Measurements from ENCODE around the gene JAML. TPM values are rescaled to one million over a fixed set of nuclear protein-coding genes. Genes with fewer than 3 reads are reported as not detected.

Gene JAML
- total and polyA plus RNA-seq, 2 of the 4 experiments (the other 2 are of a cell fraction) = not detected

- in situ Hi-C loops (cut with MboI; ENCODE audit: low sequenced_read_pairs) = no loop called here
- Histone ChIP-seq H3K9me3 (ENCODE audit: control insufficient read depth, insufficient read depth, low read length) (no peaks in the 10 kb centered on the region), H4K91ac (ENCODE audit: insufficient read depth, low read depth, low read length) (no peak overlapping the region), H2BK20ac (ENCODE audit: low read depth, low read length) (no peak overlapping the region), H2BK5ac (ENCODE audit: low read depth, low read length, poor library complexity, severe bottlenecking) (no peak overlapping the region), H4K8ac (ENCODE audit: low read depth in 2 of 2, low read length in 2 of 2) (no peak overlapping the region), H3K9ac (ENCODE audit: low read depth, low read length) (no peak overlapping the region), H3K9me1 (ENCODE audit: insufficient read depth, low read length) (no peaks in the 10 kb centered on the region), H2AK5ac (ENCODE audit: low read depth, low read length) (no peak overlapping the region), H3K4ac (ENCODE audit: low read depth, low read length) (no peak overlapping the region), H3K27ac (ENCODE audit: insufficient read depth, low read length) (no peak overlapping the region), H3K27me3 (ENCODE audit: control insufficient read depth, insufficient read depth, low read length) (no peaks in the 10 kb centered on the region; the same call in 1 of the 2 replicates), H4K5ac (ENCODE audit: low read depth, low read length) (no peak overlapping the region), H3K4me3 (ENCODE audit: insufficient read depth, low read depth, low read length) (no peak overlapping the region), H2BK15ac (ENCODE audit: low read depth, low read length) (no peak overlapping the region), H3K56ac (ENCODE audit: extremely low read depth, insufficient read depth, low read length) (no peak overlapping the region), H2AFZ (replicated peaks; ENCODE audit: low read length, poor library complexity) (no peak overlapping the region), H3K79me1 (ENCODE audit: low read depth in 1 of 2, low read length in 2 of 2) (no peaks in the 10 kb centered on the region), H3K18ac (ENCODE audit: low read depth, low read length) (no peak overlapping the region), H4K20me1 (ENCODE audit: insufficient read depth, low read length) (no peaks in the 10 kb centered on the region), H3K4me1 (ENCODE audit: control insufficient read depth, insufficient read depth, low read length) (no peaks in the 10 kb centered on the region), H2BK120ac (ENCODE audit: low read depth, low read length) (no peak overlapping the region), H3K4me2 (ENCODE audit: low read depth, low read length) (no peak overlapping the region), H2AK9ac (replicated peaks; ENCODE audit: low read depth, low read length, poor library complexity) (no peak overlapping the region), H3K36me3 (ENCODE audit: control insufficient read depth, insufficient read depth, low read length) (no peaks in the 10 kb centered on the region), H3K23ac (ENCODE audit: low read depth, low read length) (no peak overlapping the region), H3K14ac (replicated peaks; ENCODE audit: low read depth, low read length) (no peak overlapping the region)
- intact Hi-C loops (cut with micrococcal nuclease) = no loop called here
- WGBS, 2 experiments (ENCODE audit: extremely low coverage in 2 of 2, insufficient read length in 1 of 2) = 67% methylated on average over 1 of the region's 6 CpGs; no CpG with 5 or more reads in 1 of the 2 experiments
- TF ChIP-seq MXI1 (IDR thresholded peaks at IDR 0.05; ENCODE audit: borderline replicate concordance, low read depth, low read length) (no peak), FOS (IDR thresholded peaks at IDR 0.05; ENCODE audit: low read depth, low read length) (no peak), MAZ (IDR thresholded peaks at IDR 0.05; ENCODE audit: borderline replicate concordance, low read depth, low read length) (no peak), RFX5 (IDR thresholded peaks at IDR 0.05; ENCODE audit: low read depth, low read length) (no peak)
- ATAC-seq (ENCODE audit: low read depth) (no peak), DNase-seq (no peak)
- POLR2A ChIA-PET (ENCODE audit: unreplicated experiment) = no interaction called here
- CTCF ChIA-PET = no interaction called here
- BruUV-seq (replicated peaks) = no TSS peak
- dilution Hi-C loops (cut with HindIII; ENCODE audit: low sequenced_read_pairs, unreplicated experiment) = no loop called here
Observed at GRCh38 chr11:118223992-118224391, 819 bp downstream of the JAML start.
